Activated CD4-positive, CD25-positive, alpha-beta regulatory T cell treated with anti-CD3 and anti-CD28 coated beads, Interleukin-2, amount 50 U/mL, for 24 hours (primary cell): ENCODE results near the gene SLC31A2.
A peak's percentile ranks its signal among the peaks of the same experiment; 100 is the strongest.
"Not testable (repeated sequence)": the region's sequence is repeated elsewhere in the genome, so short reads cannot be mapped to it uniquely, and the experiment has no call there.

Experiments used
- ATAC-seq, 2 donors: fragments of 150-1000 bp; cut with Tn5 transposase; one replicate each; pipeline ENCODE4 v1.10.0; 2021; ENCODE audit warnings: mild to moderate bottlenecking in 1 of 2, moderate library complexity in 1 of 2

SLC31A2 gene, protein sequence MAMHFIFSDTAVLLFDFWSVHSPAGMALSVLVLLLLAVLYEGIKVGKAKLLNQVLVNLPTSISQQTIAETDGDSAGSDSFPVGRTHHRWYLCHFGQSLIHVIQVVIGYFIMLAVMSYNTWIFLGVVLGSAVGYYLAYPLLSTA

GRCh38 chr9:113150670-113151611 is at the start of gene SLC31A2:
Gene SLC31A2, plus strand, starts transcription at chr9:113151007. Its CDS starts 68 bp downstream, at chr9:113151075.
- ATAC-seq, result peak; percentile 95 to 97

DNA sequence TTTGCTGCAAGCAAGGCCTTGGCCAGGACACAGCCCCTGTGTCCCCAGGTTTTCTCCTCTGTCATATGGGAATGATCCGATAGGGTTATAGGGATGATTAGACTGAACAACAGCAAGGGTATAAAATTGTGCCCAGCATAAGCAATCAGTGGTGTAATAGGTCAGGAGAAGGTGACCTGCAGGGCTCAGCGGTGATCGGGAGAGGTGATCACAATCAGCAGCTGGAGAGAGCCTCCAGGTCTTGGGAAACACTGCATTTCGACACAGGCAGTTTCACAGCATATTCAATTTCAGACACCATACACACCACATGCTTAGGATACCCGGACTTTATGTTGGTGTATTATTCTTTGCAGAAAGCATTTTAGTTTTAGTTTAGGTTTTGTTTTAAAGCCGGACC is 45.5 kb upstream of the SLC31A2 start:
- not testable (repeated sequence) for ATAC-seq

DNA sequence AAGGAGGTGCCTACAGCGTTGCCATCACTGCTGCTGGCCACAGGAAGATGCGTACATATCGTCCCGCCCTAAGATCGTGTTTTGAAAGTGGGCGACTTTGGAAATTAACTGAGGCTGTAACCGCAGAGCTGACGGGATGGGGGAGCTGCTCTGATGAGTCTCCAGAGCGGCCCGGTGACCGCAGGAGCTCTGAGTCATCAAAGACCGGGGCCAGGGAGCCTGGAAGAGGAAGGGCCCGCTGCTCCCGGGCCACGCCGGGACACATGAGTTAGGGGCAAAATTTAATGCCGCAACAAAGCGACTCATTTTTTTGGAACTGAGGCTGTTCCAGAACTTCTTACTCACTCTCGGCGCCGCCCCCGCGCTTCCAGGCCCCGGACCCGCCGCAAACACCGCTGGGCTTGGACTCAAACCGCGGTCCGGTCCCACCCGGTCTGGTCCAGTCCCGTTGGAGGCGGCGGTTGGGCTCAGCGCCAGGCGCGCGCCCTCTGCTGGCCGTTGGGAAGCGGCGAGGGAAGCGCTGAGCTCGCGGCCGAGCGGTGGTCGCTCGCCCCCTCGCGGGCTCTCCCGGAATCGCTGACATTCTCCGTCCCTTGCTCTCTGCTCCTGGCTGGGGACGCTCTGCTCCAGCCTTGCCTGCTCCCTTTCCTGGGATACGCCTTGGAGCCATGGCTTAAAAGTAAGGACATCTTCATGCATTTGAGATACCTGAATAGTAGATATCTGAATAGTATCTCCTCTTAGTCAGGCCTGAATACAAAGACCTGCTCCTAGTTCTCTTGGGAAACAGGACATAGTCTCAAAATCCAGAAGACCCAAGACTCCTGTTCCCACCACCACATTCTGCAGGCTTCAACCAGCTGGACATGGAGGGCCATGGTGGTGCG is 39.5 kb upstream of the SLC31A2 start:
- peak; percentile 59 to 60 for ATAC-seq

DNA sequence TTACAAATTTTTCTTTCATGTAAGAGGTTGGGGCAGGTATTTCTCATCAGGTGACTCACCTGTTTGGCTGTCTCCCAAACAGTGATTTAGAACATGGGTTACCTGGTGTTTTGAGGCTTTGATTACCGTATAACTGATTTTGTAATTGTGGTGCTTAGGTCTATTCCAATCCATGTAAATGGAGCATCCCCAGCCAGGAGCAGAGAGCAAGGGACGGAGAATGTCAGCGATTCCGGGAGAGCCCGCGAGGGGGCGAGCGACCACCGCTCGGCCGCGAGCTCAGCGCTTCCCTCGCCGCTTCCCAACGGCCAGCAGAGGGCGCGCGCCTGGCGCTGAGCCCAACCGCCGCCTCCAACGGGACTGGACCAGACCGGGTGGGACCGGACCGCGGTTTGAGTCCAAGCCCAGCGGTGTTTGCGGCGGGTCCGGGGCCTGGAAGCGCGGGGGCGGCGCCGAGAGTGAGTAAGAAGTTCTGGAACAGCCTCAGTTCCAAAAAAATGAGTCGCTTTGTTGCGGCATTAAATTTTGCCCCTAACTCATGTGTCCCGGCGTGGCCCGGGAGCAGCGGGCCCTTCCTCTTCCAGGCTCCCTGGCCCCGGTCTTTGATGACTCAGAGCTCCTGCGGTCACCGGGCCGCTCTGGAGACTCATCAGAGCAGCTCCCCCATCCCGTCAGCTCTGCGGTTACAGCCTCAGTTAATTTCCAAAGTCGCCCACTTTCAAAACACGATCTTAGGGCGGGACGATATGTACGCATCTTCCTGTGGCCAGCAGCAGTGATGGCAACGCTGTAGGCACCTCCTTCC is 37.9 kb upstream of the SLC31A2 start:
- peak; percentile 51 to 58 for ATAC-seq

DNA sequence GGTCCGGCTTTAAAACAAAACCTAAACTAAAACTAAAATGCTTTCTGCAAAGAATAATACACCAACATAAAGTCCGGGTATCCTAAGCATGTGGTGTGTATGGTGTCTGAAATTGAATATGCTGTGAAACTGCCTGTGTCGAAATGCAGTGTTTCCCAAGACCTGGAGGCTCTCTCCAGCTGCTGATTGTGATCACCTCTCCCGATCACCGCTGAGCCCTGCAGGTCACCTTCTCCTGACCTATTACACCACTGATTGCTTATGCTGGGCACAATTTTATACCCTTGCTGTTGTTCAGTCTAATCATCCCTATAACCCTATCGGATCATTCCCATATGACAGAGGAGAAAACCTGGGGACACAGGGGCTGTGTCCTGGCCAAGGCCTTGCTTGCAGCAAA is 32.0 kb upstream of the SLC31A2 start:
- not testable (repeated sequence) for ATAC-seq

DNA sequence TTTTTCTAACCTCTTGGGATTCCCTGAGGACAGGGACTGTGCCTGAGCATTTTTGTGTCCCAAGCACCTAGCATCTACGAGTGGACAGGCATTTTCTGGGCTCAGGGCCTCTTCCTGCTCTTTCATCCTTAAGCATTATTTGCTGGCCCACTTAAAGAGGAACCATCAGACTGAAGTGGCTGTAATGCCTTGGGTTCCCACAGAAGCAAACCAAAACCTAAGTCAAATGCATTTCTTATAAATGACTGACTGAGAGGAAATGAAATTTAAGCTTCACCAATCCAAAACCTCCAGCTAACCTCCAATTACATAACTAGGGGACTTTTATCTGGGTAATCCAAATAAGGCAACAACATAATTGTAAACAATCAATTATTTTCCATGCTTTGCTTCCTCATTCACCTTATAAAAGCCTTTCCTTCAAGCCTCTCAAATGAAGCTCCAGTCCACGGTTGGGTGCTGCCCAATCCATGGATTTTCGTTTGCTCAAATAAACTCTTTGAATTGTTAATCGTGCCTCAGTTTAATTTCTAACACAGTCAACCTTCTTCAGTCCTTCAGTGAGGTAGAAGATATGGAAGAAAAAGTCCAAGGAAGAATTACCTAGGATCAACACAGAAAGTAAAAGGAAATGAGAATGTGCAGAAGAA is 25.3 kb upstream of the SLC31A2 start:
- no peak for ATAC-seq

DNA sequence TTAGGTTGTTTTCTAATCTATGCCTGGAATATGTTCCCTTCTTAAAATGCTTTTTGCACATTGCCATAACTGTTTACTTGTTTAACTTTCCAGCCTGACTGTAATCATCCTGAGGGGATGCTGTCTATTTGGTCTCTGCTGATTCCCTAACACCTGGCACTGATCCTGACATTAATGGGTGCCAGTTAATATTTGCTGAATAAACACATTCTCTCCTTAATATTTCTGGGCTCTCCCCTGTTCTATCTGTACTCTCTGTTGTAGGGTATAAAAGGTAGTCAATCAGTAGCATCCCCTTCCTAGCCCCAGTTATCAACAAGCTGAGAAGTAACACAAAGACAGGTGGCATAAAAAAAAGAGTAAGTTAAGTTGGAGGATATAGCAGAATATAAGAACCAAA is 21.3 kb upstream of the SLC31A2 start:
- ATAC-seq, result no peak

GRCh38 chr9:113129884-113130283 is 20.9 kb upstream of the SLC31A2 start:
- no peak for ATAC-seq

GRCh38 chr9:113131689-113132151 is 19.1 kb upstream of the SLC31A2 start:
- no peak for ATAC-seq

DNA sequence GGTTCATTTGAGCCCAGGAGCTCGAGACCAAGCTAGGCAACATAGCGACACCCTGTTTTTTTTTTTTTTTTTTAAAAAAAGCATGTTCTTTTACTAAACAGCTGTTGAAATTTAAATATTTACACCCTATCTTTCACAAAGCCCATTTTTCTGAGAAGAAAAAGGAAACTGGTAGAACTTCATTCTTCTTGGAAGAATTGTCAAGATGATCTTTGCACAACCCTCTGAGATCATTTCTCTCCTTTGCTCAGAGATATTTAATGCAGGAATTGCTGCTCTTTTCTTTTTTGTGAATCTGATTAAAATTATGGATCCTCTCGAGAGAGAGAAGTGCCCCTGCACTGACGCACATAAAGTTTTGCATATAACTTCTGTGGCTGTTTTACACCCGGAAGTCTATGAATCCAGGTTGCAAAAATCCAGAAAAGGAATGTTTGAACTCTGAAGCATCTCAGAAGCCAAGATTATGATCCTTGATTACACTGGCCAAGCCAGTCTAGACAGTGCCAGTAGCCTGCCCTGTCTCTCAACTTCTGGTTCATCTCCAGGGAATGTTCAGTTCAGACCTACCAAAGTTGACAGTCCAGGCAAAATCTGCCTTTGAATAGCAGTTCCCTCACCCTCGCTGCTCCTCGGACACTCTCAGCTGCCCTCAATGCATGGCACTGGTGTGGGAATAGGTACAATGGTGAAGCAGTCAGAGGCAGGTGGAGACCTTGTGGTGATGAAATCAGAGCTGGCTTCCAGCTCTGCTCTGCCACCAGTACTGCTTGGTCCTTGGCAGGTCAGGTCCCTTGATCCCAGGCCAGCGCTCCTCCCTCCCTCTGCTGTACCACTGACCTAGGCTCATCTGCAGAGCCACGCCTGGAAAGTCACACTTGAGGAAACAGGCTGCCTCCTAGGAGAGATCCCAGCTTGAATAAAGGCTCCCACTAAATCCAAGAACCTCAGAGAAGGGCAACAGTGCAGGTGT is 13.3 kb upstream of the SLC31A2 start:
- ATAC-seq, result no peak

DNA sequence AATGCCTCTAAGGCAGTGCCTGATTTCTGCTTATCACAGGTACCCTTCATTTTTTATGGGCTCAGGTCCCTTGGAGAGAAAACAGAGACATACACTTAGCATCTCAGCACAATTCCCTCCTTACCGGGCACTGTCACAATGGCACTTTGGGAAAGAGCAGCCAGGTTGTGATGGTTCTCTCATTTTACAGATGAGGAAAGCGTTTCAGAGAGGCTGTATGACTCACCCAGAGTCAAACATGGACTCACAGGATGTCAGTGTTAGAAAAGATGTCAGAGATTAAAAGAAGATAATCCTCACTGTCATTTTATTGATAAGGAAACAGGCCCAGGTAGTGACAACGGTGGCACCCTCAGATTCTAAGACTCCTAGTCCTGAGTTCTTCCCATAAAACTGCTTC is 12.0 kb upstream of the SLC31A2 start:
- no peak for ATAC-seq

DNA sequence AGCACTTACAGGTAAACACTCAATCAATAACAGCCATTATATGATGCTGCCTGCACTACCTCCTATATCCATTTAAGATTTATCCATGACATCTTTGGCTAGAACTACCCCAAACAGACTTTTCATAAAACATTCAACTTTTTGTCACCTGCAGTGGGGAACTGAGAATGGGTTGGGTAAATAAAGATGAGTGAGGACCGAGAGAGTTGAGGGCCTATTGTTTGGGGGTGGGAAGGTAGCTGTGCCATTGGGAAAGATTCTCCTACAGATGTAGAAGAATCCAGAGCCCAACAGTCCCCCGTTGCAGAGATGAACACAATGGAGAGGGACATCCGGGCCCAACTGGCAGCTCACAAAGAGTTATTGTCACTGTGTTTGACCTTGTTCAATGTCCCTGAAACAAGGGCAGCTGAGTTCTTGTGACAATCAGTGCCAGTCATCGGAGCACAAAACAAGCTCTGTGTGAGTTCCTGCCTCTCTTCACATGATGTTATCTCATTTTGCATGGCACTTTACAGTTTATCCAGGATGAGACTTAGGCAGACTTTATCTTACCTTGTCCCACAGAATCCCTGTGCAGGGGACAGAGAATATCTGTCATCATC is 11.5 kb upstream of the SLC31A2 start:
- no peak for ATAC-seq

DNA sequence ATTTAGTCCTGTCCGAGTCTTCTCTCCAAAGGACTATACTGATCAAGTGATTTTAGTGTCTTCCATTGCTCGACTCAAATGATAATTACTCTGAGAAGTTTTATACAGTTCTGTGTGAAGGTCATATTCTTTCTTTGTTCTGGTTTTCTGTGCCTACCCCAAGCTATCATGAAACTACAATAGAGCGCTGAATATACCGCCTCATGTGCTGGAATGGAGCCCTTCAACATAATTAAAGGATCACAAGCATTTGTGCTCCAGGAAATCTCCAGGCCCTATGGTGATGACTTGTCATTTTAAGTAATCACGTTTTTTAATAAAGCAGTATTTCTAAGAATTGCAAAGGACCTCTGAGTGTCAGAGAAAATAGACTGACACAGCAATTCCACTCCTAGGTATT is 10.9 kb upstream of the SLC31A2 start:
- ATAC-seq, result no peak

- not testable (repeated sequence) for ATAC-seq
These were observed 9.9 kb upstream of the SLC31A2 start for GRCh38 chr9:113140896-113141295.

DNA sequence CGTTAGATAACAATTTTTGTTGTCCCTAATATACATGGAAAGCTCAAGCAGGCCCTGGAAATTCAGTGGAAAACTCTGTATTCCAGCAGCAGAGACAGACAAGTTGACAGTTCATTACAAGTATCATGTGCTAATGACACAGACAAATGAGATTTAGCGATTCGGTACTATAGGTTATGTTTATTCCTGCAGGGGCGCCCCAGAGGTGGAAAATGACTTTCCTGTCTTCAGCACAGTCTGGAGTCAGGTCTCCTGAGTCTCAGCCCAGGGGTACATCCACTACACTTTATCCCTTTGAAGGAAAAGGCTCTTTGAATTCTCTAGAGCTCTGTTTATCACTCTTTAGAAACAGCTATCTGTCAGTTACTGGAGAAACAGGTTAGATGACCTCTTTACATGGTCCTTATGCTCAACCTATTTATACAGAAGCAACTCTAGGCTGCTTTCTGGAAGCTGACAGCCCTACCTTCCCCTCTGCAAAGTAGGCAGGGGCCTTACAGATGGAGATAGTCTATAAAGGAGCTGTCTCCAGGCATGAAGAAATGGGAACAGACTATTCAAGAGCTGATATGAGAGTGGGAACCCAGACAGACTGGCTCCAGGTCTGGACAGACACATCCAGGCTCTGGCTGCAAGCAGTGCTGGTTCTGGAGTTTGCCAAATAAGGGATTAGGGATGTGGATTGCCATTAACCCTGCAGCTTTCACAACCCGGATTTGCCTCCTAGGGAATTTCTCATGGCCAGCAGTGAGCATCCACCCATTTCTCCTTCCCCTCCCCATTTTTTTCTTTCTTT is 7.2 kb upstream of the SLC31A2 start:
- ATAC-seq, result no peak

GRCh38 chr9:113148372-113148705 is 2.5 kb upstream of the SLC31A2 start:
- ATAC-seq, result no peak

GRCh38 chr9:113148781-113149510 is 1.9 kb upstream of the SLC31A2 start:
- no peak for ATAC-seq

DNA sequence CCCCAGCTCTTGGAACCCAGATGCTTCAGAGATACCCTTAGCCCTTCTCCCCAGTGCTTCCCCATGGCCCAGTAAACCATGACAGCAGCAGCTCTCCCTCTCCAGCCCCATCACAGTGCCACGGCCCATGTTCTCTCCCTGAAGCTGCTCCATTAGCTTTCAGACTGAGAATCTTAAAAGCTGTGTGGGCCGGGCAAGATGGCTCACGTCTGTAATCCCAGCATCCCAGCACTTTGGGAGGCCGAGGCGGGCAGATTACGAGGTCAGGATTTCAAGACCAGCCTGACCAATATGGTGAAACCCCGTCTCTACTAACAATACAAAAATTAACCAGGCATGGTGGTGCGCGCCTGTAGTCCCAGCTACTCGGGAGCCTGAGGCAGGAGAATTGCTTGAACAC is 1.2 kb upstream of the SLC31A2 start:
- ATAC-seq, result not testable (repeated sequence)
